HEK293 (cell line): Measurements from ENCODE around the gene IL15.

Experiments used
- CTCF ChIA-PET: fragments of 350-600 bp; formaldehyde crosslinking; extraction: SDS; loops from one replicate; lab custom pipeline; 2021; ENCODE audit warnings: antibody characterized with exemption; lab: Yijun Ruan, JAX
- POLR2A ChIA-PET: fragments of 300-600 bp; formaldehyde crosslinking; extraction: SDS; loops from one replicate; lab custom pipeline; 2020; ENCODE audit warnings: antibody characterized with exemption, inconsistent platforms; lab: Yijun Ruan, JAX
- H3K27ac ChIP-seq: fragments of 200-500 bp; sonication (Bioruptor generic); 2 replicates; pipeline ENCODE4 v1.5.1; 2014; ENCODE audit warnings: low read depth, low read length, control low read depth, inconsistent platforms; ENCODE audit errors: extremely low read depth
- H3K36me3 ChIP-seq, 2 experiments: fragments of 200-500 bp in 1 of 2; sonication (Bioruptor generic) in 1 of 2; 1 replicate in 1 of 2; 2 replicates in 1 of 2; pipeline ENCODE4 v1.5.1; 2014 to 2017; ENCODE audit warnings: inconsistent platforms in 2 of 2, low read length in 2 of 2; ENCODE audit not compliant: control insufficient read depth in 2 of 2, insufficient read depth in 1 of 2
- H3K4me1 ChIP-seq: fragments of 200-500 bp; sonication (Bioruptor generic); 2 replicates; pipeline ENCODE4 v1.5.1; 2014; ENCODE audit warnings: mild to moderate bottlenecking, low read length, inconsistent platforms; ENCODE audit not compliant: control insufficient read depth, insufficient read depth
- H3K4me3 ChIP-seq: 2 replicates; pipeline ENCODE4 v1.5.1; 2011; ENCODE audit warnings: low read depth, mild to moderate bottlenecking, control low read depth, low read length, moderate library complexity
- H3K9me3 ChIP-seq: fragments of 200-500 bp; sonication (Bioruptor generic); 2 replicates; pipeline ENCODE4 v1.5.1; 2014; ENCODE audit warnings: low read depth, low read length, inconsistent platforms; ENCODE audit not compliant: control insufficient read depth, insufficient read depth
- GLI4 ChIP-seq: fragments of 450-650 bp; formaldehyde crosslinking; IDR thresholded peaks from 2 replicates; pipeline ENCODE4 v1.5.1; 2016; ENCODE audit warnings: missing biosample characterization, missing genetic modification characterization
- IKZF3 ChIP-seq: fragments of 450-650 bp; IDR thresholded peaks from 2 replicates; pipeline ENCODE4 v1.5.0; 2018; ENCODE audit warnings: missing biosample characterization, mild to moderate bottlenecking, missing genetic modification characterization, moderate library complexity
- KLF1 ChIP-seq: fragments of 450-650 bp; formaldehyde crosslinking; IDR thresholded peaks from 2 replicates; pipeline ENCODE4 v1.5.1; 2016; ENCODE audit warnings: missing biosample characterization, missing genetic modification characterization
- ZBTB21 ChIP-seq: fragments of 450-650 bp; formaldehyde crosslinking; IDR thresholded peaks from 2 replicates; pipeline ENCODE4 v1.5.1; 2017; ENCODE audit warnings: missing biosample characterization, missing genetic modification characterization
- ZFP69B ChIP-seq: fragments of 450-650 bp; formaldehyde crosslinking; IDR thresholded peaks from 2 replicates; pipeline ENCODE4 v1.5.1; 2016; ENCODE audit warnings: missing biosample characterization, missing genetic modification characterization
- ZIC2 ChIP-seq: fragments of 450-650 bp; formaldehyde crosslinking; IDR thresholded peaks from 2 replicates; pipeline ENCODE4 v1.5.1; 2016; ENCODE audit warnings: missing biosample characterization, missing genetic modification characterization
- ZNF121 ChIP-seq: fragments of 450-650 bp; formaldehyde crosslinking; IDR thresholded peaks from 2 replicates; pipeline ENCODE4 v1.5.1; 2016; ENCODE audit warnings: missing biosample characterization, missing genetic modification characterization
- ZNF19 ChIP-seq: fragments of 450-650 bp; formaldehyde crosslinking; IDR thresholded peaks from 2 replicates; pipeline ENCODE4; 2016; ENCODE audit warnings: missing biosample characterization, missing genetic modification characterization, low read depth
- ZNF404 ChIP-seq: fragments of 450-650 bp; formaldehyde crosslinking; IDR thresholded peaks from 2 replicates; pipeline ENCODE4 v1.5.1; 2017; ENCODE audit warnings: missing biosample characterization, missing genetic modification characterization
- ZNF530 ChIP-seq: fragments of 450-650 bp; formaldehyde crosslinking; IDR thresholded peaks from 2 replicates; pipeline ENCODE4 v1.5.1; 2016; ENCODE audit warnings: low read depth, missing biosample characterization, missing genetic modification characterization
- ZNF561 ChIP-seq: fragments of 450-650 bp; IDR thresholded peaks from 2 replicates; pipeline ENCODE4 v1.5.1; 2018; ENCODE audit warnings: missing biosample characterization, missing genetic modification characterization, borderline replicate concordance
- ZNF629 ChIP-seq: fragments of 450-650 bp; formaldehyde crosslinking; IDR thresholded peaks from 2 replicates; pipeline ENCODE4 v1.5.1; 2017; ENCODE audit warnings: missing biosample characterization, missing genetic modification characterization
- ZNF654 ChIP-seq: fragments of 450-650 bp; formaldehyde crosslinking; IDR thresholded peaks from 2 replicates; pipeline ENCODE4 v1.5.1; 2016; ENCODE audit warnings: low read depth, missing biosample characterization, missing genetic modification characterization
- ZNF777 ChIP-seq: fragments of 450-650 bp; formaldehyde crosslinking; IDR thresholded peaks from 2 replicates; pipeline ENCODE4 v1.5.1; 2017; ENCODE audit warnings: missing biosample characterization, missing genetic modification characterization, borderline replicate concordance
- ZNF830 ChIP-seq: fragments of 450-650 bp; IDR thresholded peaks from 2 replicates; pipeline ENCODE4 v1.5.0; 2018; ENCODE audit warnings: missing biosample characterization, missing genetic modification characterization, low read depth, mild to moderate bottlenecking, moderate library complexity
- ZSCAN30 ChIP-seq: fragments of 450-650 bp; IDR thresholded peaks from 2 replicates; pipeline ENCODE4 v1.5.1; 2018; ENCODE audit warnings: missing biosample characterization, mild to moderate bottlenecking, missing genetic modification characterization, moderate library complexity
- TF ChIP-seq, protein P1 (sequence below): fragments of 450-650 bp; formaldehyde crosslinking; IDR thresholded peaks from 2 replicates; pipeline ENCODE4 v1.5.1; 2017; ENCODE audit warnings: missing biosample characterization, missing genetic modification characterization
- TF ChIP-seq, protein P2 (sequence below): fragments of 450-650 bp; formaldehyde crosslinking; IDR thresholded peaks from 2 replicates; pipeline ENCODE4 v1.5.1; 2016; ENCODE audit warnings: missing biosample characterization, missing genetic modification characterization, low read depth
- TF ChIP-seq, protein P3 (sequence below): fragments of 450-650 bp; formaldehyde crosslinking; IDR thresholded peaks from 2 replicates; pipeline ENCODE4 v1.5.1; 2016; ENCODE audit warnings: missing biosample characterization, missing genetic modification characterization

Gene IL15

DNA sequence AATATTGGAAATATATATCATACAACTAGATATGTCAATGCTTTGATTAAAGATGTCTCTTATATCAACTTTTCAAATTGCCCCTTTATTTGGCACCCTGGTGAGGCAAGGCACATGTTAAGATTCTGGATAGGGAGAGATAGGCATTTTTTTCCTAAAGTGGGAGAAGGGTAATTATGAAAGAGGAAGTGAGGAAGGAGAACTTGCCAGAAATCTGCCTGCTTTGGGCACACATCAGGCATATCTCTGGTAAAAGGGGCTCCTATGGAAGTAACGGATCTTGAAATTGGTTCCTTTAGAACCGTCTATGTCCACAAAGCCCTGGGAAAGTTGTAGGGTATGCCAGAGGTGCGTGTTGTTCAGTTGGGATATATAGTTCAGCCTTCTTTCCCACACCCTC lies 5.7 kb downstream of the IL15 start:
- no peaks in the 10 kb centered on the region for H3K36me3 ChIP-seq
- ChIA-PET CTCF (interaction anchor here (1.3 kb wide), 1 partner anchor 12 kb away, joined by 3 read pairs; no protein-coding TSS in a partner anchor), POLR2A (no interaction called here)
- no peaks in the 10 kb centered on the region for H3K9me3 ChIP-seq
- no peak overlapping the region for H3K4me3 ChIP-seq
- no peak for TF ChIP-seq KLF1 (tag by site-specific recombination)
- no peak for TF ChIP-seq ZSCAN30
- no peak overlapping the region for H3K27ac ChIP-seq
- H3K4me1 ChIP-seq, result no peaks in the 10 kb centered on the region; the same call in 1 of the 2 replicates

DNA sequence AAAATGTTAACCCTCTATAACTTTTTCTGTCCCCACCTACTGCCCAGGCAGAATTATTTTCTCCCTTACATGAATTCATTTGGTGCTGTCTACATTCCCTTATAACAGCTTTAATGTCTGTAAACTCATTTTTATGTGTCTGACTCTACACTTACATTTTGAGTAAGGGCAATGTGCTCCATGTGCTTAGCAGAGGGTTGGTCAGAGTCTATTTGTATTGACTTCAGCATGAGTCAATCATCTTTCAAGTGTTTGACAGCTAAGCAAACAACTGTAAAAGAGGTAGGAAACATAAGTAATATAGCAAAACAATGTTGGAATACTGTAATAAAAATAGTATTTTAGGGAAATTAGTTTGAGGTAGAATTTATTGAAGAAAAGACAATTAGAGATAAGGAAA lies 6.3 kb downstream of the IL15 start:
- H3K4me1 ChIP-seq, result no peaks in the 10 kb centered on the region; the same call in 1 of the 2 replicates
- H3K27ac ChIP-seq, result no peak overlapping the region
- H3K4me3 ChIP-seq, result no peak overlapping the region
- POLR2A ChIA-PET, result no interaction called here
- TF ChIP-seq GLI4 (tag by site-specific recombination) (no peak), ZNF830 (tag by site-specific recombination) (no peak)
- TF ChIP-seq, protein P1, sequence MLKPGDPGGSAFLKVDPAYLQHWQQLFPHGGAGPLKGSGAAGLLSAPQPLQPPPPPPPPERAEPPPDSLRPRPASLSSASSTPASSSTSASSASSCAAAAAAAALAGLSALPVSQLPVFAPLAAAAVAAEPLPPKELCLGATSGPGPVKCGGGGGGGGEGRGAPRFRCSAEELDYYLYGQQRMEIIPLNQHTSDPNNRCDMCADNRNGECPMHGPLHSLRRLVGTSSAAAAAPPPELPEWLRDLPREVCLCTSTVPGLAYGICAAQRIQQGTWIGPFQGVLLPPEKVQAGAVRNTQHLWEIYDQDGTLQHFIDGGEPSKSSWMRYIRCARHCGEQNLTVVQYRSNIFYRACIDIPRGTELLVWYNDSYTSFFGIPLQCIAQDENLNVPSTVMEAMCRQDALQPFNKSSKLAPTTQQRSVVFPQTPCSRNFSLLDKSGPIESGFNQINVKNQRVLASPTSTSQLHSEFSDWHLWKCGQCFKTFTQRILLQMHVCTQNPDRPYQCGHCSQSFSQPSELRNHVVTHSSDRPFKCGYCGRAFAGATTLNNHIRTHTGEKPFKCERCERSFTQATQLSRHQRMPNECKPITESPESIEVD (tag by site-specific recombination), result peak; percentile 31; the same call in 1 of the 2 replicates
- TF ChIP-seq, all 188 proteins: peak for 1
- CTCF ChIA-PET, result interaction anchor here (1.1 to 1.3 kb wide), 2 partner anchors 11 to 296 kb away, joined by 3 read pairs; no protein-coding TSS in a partner anchor
- H3K36me3 ChIP-seq, result no peaks in the 10 kb centered on the region
- no peaks in the 10 kb centered on the region for H3K9me3 ChIP-seq

DNA sequence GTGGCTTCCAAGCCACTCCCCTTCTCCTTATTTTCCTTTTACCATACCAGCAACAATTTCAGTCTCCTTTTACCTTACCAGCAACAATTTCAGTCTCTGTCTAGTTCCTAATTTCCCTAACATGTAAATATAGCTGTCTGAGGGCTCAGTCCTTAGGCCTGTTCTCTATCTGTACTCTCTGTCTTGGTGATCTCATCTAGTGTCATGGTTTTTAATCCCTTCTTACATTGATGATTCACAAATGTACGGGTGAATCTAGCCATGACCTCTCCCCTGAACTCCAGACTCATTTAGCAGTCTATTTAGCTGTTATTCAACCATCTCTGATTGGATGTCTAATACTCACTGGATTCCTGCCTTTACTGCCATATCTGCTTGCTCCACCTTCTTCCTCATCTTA lies 7.2 kb downstream of the IL15 start:
- no peaks in the 10 kb centered on the region; the same call in 1 of the 2 replicates for H3K4me1 ChIP-seq
- POLR2A ChIA-PET, result no interaction called here
- H3K27ac ChIP-seq, result no peak overlapping the region
- no peaks in the 10 kb centered on the region for H3K9me3 ChIP-seq
- no peak overlapping the region for H3K4me3 ChIP-seq
- 0 out of 2 replicates have a peak, but pooled peaks have one; percentile 27 for TF ChIP-seq ZNF629 (tag by site-specific recombination)
- no peak for TF ChIP-seq ZNF830 (tag by site-specific recombination)
- TF ChIP-seq, all 188 proteins: peak for 1
- H3K36me3 ChIP-seq, result no peaks in the 10 kb centered on the region
- CTCF ChIA-PET, result interaction anchor here (1.1 to 1.3 kb wide), 2 partner anchors 11 to 297 kb away, joined by 3 read pairs; no protein-coding TSS in a partner anchor

DNA sequence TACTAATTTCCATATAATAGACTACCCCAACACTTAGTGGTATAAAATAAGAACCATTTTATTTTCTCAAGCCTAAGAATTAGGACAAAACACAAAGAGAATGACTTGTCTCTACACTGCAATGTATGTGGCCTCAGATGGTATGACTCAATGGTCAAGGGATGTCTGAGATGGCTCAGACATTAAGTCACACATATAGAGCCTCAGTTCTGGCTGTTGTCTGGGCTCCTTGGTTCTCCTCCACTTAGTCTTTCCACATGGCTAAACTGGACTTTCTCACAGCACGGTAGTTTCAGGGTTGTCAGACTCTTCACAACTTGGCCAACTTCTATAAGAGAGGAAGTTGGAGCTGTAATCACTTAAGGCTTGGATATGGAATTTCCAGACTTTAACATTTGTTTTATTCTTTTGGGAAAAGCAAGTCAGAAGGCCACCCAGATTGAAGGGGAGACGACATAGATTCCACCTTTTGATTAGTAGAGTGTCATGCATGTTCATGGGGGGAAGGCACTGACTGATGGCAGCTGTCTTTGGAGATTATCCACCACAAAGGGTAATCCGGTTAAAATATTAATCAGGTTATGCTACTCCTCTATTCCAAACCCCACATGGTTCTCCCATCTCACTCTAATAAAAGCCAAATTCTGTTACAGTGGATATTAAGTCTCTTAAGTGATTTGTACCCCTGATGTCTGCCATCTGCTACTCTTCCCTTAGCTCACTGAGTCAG lies 9.4 kb downstream of the IL15 start:
- no peaks in the 10 kb centered on the region for H3K9me3 ChIP-seq
- POLR2A ChIA-PET, result no interaction called here
- no peak overlapping the region for H3K27ac ChIP-seq
- TF ChIP-seq ZNF654 (tag by site-specific recombination) (no peak), ZNF530 (no peak), ZNF121 (tag by site-specific recombination) (no peak), ZFP69B (tag by site-specific recombination) (no peak), ZNF404 (tag by site-specific recombination) (no peak), ZNF19 (tag by site-specific recombination) (no peak)
- H3K4me3 ChIP-seq, result no peak overlapping the region
- H3K36me3 ChIP-seq, result no peaks in the 10 kb centered on the region
- CTCF ChIA-PET, result interaction anchor here (0.6 kb wide), 1 partner anchor 392 kb away, joined by 3 read pairs; no protein-coding TSS in a partner anchor
- no peaks in the 10 kb centered on the region; the same call in 1 of the 2 replicates for H3K4me1 ChIP-seq

DNA sequence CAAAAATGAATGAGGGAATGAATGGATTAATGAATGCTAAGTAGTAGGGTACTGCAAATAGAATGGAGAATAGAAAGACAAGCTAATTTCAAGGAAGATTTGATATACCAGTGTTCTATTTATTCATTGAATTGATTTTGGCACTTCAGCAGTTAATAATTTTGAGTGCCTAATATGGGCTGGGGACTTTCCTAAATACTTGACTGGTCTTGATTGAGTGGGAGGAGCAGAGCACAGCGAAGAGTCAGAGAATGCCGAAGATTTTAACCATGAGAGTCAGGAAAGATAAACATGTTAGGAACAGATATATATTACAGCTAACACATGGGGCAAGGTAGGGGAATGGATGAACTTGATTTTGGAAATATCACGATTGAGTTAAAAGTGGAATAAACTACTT lies 10.6 kb downstream of the IL15 start:
- ChIA-PET POLR2A (no interaction called here), CTCF (no interaction called here)
- TF ChIP-seq ZNF561 (tag by site-specific recombination) (no peak), IKZF3 (tag by site-specific recombination) (no peak), ZIC2 (tag by site-specific recombination) (no peak), ZNF777 (tag by site-specific recombination) (no peak), ZNF830 (tag by site-specific recombination) (no peak), ZBTB21 (tag by site-specific recombination) (no peak)
- TF ChIP-seq, protein P2, sequence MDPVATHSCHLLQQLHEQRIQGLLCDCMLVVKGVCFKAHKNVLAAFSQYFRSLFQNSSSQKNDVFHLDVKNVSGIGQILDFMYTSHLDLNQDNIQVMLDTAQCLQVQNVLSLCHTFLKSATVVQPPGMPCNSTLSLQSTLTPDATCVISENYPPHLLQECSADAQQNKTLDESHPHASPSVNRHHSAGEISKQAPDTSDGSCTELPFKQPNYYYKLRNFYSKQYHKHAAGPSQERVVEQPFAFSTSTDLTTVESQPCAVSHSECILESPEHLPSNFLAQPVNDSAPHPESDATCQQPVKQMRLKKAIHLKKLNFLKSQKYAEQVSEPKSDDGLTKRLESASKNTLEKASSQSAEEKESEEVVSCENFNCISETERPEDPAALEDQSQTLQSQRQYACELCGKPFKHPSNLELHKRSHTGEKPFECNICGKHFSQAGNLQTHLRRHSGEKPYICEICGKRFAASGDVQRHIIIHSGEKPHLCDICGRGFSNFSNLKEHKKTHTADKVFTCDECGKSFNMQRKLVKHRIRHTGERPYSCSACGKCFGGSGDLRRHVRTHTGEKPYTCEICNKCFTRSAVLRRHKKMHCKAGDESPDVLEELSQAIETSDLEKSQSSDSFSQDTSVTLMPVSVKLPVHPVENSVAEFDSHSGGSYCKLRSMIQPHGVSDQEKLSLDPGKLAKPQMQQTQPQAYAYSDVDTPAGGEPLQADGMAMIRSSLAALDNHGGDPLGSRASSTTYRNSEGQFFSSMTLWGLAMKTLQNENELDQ, result no peak
- TF ChIP-seq, protein P3, sequence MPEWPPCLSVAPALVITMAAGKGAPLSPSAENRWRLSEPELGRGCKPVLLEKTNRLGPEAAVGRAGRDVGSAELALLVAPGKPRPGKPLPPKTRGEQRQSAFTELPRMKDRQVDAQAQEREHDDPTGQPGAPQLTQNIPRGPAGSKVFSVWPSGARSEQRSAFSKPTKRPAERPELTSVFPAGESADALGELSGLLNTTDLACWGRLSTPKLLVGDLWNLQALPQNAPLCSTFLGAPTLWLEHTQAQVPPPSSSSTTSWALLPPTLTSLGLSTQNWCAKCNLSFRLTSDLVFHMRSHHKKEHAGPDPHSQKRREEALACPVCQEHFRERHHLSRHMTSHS (tag by site-specific recombination), result no peak

More for the DNA sequence above, 10.6 kb downstream of the IL15 start:
- no peaks in the 10 kb centered on the region; the same call in 1 of the 2 replicates for H3K4me1 ChIP-seq
- H3K36me3 ChIP-seq, result no peaks in the 10 kb centered on the region
- H3K27ac ChIP-seq, result no peak overlapping the region
- no peaks in the 10 kb centered on the region for H3K9me3 ChIP-seq
- no peak overlapping the region for H3K4me3 ChIP-seq
